ENCODE data around the gene OSBPL10.
"Not testable (repeated sequence)": the region's sequence is repeated elsewhere in the genome, so short reads cannot be mapped to it uniquely, and the experiment has no call there.

The OSBPL10 gene

DNA sequence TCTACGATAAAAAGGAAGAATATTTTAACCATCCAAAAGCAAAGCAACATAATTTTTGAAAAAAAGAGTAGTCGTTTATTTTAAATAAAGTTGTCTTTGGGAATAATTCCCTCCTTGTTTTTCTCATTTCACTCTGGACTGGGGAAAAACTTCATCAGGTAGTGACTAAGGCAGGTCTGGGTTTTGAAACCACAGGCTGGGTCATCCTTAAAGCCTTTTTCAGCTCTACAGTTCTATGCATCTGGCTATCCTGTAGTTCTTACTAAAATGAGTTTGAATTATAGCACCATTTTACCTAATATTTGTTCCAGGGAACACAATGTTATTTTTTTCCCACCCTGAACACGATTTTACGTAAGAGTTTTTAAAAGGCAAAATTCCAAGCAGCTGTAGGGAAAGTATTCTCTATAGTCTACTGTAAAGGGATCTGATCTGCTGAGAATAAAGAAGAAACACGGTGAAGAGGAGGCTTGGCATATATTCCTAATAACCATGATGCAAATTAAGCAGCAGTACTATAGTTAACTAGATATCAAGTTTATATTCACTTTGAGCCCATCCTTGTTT is 107.7 kb downstream of the OSBPL10 start:
- Histone ChIP-seq H3K9ac (ENCODE audit: low read length in 5 of 5) (no peak overlapping the region), H3K36me3 (ENCODE audit: control insufficient read depth in 5 of 5, insufficient read depth in 5 of 5, low read length in 5 of 5) (no peaks in the 10 kb centered on the region), H3K4me1 (ENCODE audit: control insufficient read depth in 5 of 5, insufficient read depth in 5 of 5, low read length in 5 of 5) (peaks cover 0 to 11% (median 8%) of the 10 kb centered on the region in 5 donors), H3K9me3 (ENCODE audit: control insufficient read depth in 5 of 5, low read length in 5 of 5) (no peaks in the 10 kb centered on the region), H3K27me3 (ENCODE audit: control insufficient read depth in 5 of 5, insufficient read depth in 4 of 5, low read length in 5 of 5) (no peaks in the 10 kb centered on the region), H3K27ac (ENCODE audit: low read depth, low read length) (no peak overlapping the region), H3K4me3 (ENCODE audit: low read depth in 1 of 5, low read length in 5 of 5) (no peak overlapping the region)

GRCh38 chr3:31871939-31872507 is 109.0 kb downstream of the OSBPL10 start:
- Histone ChIP-seq H3K27ac (ENCODE audit: low read depth, low read length) (no peak overlapping the region), H3K4me1 (ENCODE audit: control insufficient read depth in 5 of 5, insufficient read depth in 5 of 5, low read length in 5 of 5) (peaks cover 0 to 6% (median 0%) of the 10 kb centered on the region in 5 donors), H3K27me3 (ENCODE audit: control insufficient read depth in 5 of 5, insufficient read depth in 4 of 5, low read length in 5 of 5) (no peaks in the 10 kb centered on the region), H3K9me3 (ENCODE audit: control insufficient read depth in 5 of 5, low read length in 5 of 5) (no peaks in the 10 kb centered on the region), H3K4me3 (ENCODE audit: low read depth in 1 of 5, low read length in 5 of 5) (no peak overlapping the region), H3K36me3 (ENCODE audit: control insufficient read depth in 5 of 5, insufficient read depth in 5 of 5, low read length in 5 of 5) (no peaks in the 10 kb centered on the region), H3K9ac (ENCODE audit: low read length in 5 of 5) (no peak overlapping the region)

- H3K9me3 ChIP-seq (ENCODE audit: control insufficient read depth in 5 of 5, low read length in 5 of 5); H3K4me1 ChIP-seq (ENCODE audit: control insufficient read depth in 5 of 5, insufficient read depth in 5 of 5, low read length in 5 of 5); H3K9ac ChIP-seq (ENCODE audit: low read length in 5 of 5); H3K27me3 ChIP-seq (ENCODE audit: control insufficient read depth in 5 of 5, insufficient read depth in 4 of 5, low read length in 5 of 5); H3K27ac ChIP-seq (ENCODE audit: low read depth, low read length); H3K4me3 ChIP-seq (ENCODE audit: low read depth in 1 of 5, low read length in 5 of 5); H3K36me3 ChIP-seq (ENCODE audit: control insufficient read depth in 5 of 5, insufficient read depth in 5 of 5, low read length in 5 of 5): not testable (repeated sequence)
Observed at GRCh38 chr3:31870111-31870510, 111.0 kb downstream of the OSBPL10 start.

GRCh38 chr3:31868236-31868635 is 112.8 kb downstream of the OSBPL10 start:
- H3K4me1 ChIP-seq (ENCODE audit: control insufficient read depth in 5 of 5, insufficient read depth in 5 of 5, low read length in 5 of 5) = no peaks in the 10 kb centered on the region
- no peaks in the 10 kb centered on the region for H3K9me3 ChIP-seq (ENCODE audit: control insufficient read depth in 5 of 5, low read length in 5 of 5)
- no peak overlapping the region for H3K9ac ChIP-seq (ENCODE audit: low read length in 5 of 5)
- H3K27me3 ChIP-seq (ENCODE audit: control insufficient read depth in 5 of 5, insufficient read depth in 4 of 5, low read length in 5 of 5) = no peaks in the 10 kb centered on the region
- no peaks in the 10 kb centered on the region for H3K36me3 ChIP-seq (ENCODE audit: control insufficient read depth in 5 of 5, insufficient read depth in 5 of 5, low read length in 5 of 5)
- no peak overlapping the region for H3K27ac ChIP-seq (ENCODE audit: low read depth, low read length)
- H3K4me3 ChIP-seq (ENCODE audit: low read depth in 1 of 5, low read length in 5 of 5) = no peak overlapping the region

DNA sequence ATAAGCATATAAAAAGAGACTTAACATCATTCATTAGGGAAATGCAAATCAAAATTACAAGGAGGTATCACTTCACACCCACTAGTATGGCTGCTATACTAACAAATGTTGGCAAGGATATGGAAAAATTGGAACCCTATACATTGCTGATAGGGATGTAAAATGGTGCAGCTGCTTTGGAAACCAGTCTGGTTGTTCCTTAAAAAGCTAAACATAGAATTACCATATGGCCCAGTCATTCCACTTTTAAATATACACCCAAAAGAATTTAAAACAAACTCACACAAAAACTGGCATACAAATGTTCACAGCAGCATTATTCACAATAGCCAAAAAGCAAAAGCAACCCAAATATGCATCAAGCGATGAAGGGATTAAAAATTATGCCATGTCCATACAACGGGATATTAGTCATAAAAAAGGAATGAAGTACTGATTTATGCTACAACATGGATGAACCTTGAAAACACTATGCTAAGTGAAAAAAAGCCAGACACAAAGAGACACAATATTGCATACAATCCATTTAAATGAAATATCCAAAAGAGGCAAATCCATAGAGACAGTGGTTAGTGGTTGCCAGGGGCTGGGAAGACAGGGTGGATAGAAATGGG is 118.3 kb downstream of the OSBPL10 start:
- Histone ChIP-seq H3K27me3 (ENCODE audit: control insufficient read depth in 5 of 5, insufficient read depth in 4 of 5, low read length in 5 of 5) (no peaks in the 10 kb centered on the region), H3K27ac (ENCODE audit: low read depth, low read length) (no peak overlapping the region), H3K4me1 (ENCODE audit: control insufficient read depth in 5 of 5, insufficient read depth in 5 of 5, low read length in 5 of 5) (no peaks in the 10 kb centered on the region), H3K4me3 (ENCODE audit: low read depth in 1 of 5, low read length in 5 of 5) (no peak overlapping the region), H3K9ac (ENCODE audit: low read length in 5 of 5) (no peak overlapping the region), H3K36me3 (ENCODE audit: control insufficient read depth in 5 of 5, insufficient read depth in 5 of 5, low read length in 5 of 5) (no peaks in the 10 kb centered on the region), H3K9me3 (ENCODE audit: control insufficient read depth in 5 of 5, low read length in 5 of 5) (peaks cover 0 to 2% (median 0%) of the 10 kb centered on the region in 5 donors)

DNA sequence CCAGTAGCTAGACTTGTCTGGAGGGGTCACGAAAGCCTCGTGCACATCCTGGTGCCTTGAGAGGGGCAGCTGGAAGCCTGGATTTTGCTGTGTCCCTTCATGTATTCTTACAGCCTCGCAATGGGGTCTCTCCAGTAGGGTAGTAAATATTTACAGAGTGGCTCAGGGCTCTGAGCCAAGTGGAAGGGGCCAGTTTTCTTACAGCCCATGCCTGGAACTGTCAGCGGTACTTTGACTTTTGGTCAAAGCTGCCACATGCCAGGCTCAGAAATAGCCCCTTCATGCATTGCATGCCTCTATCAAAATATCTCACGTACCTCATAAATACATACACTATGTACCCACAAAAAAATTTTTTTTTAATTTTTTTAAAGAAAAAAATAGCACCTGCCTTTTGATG is 119.2 kb downstream of the OSBPL10 start:
- Histone ChIP-seq H3K4me1 (ENCODE audit: control insufficient read depth in 5 of 5, insufficient read depth in 5 of 5, low read length in 5 of 5) (no peaks in the 10 kb centered on the region), H3K4me3 (ENCODE audit: low read depth in 1 of 5, low read length in 5 of 5) (no peak overlapping the region), H3K9me3 (ENCODE audit: control insufficient read depth in 5 of 5, low read length in 5 of 5) (peaks cover 0 to 2% (median 0%) of the 10 kb centered on the region in 5 donors), H3K36me3 (ENCODE audit: control insufficient read depth in 5 of 5, insufficient read depth in 5 of 5, low read length in 5 of 5) (no peaks in the 10 kb centered on the region), H3K27ac (ENCODE audit: low read depth, low read length) (no peak overlapping the region), H3K27me3 (ENCODE audit: control insufficient read depth in 5 of 5, insufficient read depth in 4 of 5, low read length in 5 of 5) (no peaks in the 10 kb centered on the region), H3K9ac (ENCODE audit: low read length in 5 of 5) (no peak overlapping the region)

GRCh38 chr3:31860642-31861041 is 120.4 kb downstream of the OSBPL10 start:
- H3K27ac ChIP-seq (ENCODE audit: low read depth, low read length); H3K9ac ChIP-seq (ENCODE audit: low read length in 5 of 5); H3K27me3 ChIP-seq (ENCODE audit: control insufficient read depth in 5 of 5, insufficient read depth in 4 of 5, low read length in 5 of 5); H3K36me3 ChIP-seq (ENCODE audit: control insufficient read depth in 5 of 5, insufficient read depth in 5 of 5, low read length in 5 of 5); H3K4me1 ChIP-seq (ENCODE audit: control insufficient read depth in 5 of 5, insufficient read depth in 5 of 5, low read length in 5 of 5); H3K4me3 ChIP-seq (ENCODE audit: low read depth in 1 of 5, low read length in 5 of 5); H3K9me3 ChIP-seq (ENCODE audit: control insufficient read depth in 5 of 5, low read length in 5 of 5): not testable (repeated sequence)

GRCh38 chr3:31859245-31859644 is 121.8 kb downstream of the OSBPL10 start:
- Histone ChIP-seq H3K4me1 (ENCODE audit: control insufficient read depth in 5 of 5, insufficient read depth in 5 of 5, low read length in 5 of 5) (no peaks in the 10 kb centered on the region), H3K9me3 (ENCODE audit: control insufficient read depth in 5 of 5, low read length in 5 of 5) (peaks cover 0 to 2% (median 0%) of the 10 kb centered on the region in 5 donors), H3K9ac (ENCODE audit: low read length in 5 of 5) (no peak overlapping the region), H3K36me3 (ENCODE audit: control insufficient read depth in 5 of 5, insufficient read depth in 5 of 5, low read length in 5 of 5) (no peaks in the 10 kb centered on the region), H3K4me3 (ENCODE audit: low read depth in 1 of 5, low read length in 5 of 5) (no peak overlapping the region), H3K27me3 (ENCODE audit: control insufficient read depth in 5 of 5, insufficient read depth in 4 of 5, low read length in 5 of 5) (no peaks in the 10 kb centered on the region), H3K27ac (ENCODE audit: low read depth, low read length) (no peak overlapping the region)

DNA sequence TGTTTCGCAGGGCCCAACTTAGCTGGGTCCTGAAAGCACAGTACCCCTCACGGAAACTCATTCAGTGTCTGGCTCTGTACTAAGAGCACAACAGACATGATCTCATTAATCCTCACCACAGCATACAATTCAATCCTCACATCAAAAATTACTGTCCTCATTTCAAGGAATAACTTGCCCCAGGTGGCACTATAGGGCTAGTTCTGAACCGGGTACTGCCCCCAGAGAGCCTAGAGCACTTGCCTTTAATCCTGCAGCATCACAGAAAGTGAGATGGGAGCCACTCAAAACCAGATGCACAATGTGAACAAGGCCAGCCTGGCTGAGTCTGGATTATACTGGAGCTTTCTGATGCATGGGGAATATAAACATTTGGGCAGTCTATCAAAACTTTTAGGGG is 122.6 kb downstream of the OSBPL10 start:
- Histone ChIP-seq H3K9me3 (ENCODE audit: control insufficient read depth in 5 of 5, low read length in 5 of 5) (peaks cover 0 to 2% (median 0%) of the 10 kb centered on the region in 5 donors), H3K4me3 (ENCODE audit: low read depth in 1 of 5, low read length in 5 of 5) (no peak overlapping the region), H3K36me3 (ENCODE audit: control insufficient read depth in 5 of 5, insufficient read depth in 5 of 5, low read length in 5 of 5) (no peaks in the 10 kb centered on the region), H3K4me1 (ENCODE audit: control insufficient read depth in 5 of 5, insufficient read depth in 5 of 5, low read length in 5 of 5) (no peaks in the 10 kb centered on the region), H3K27me3 (ENCODE audit: control insufficient read depth in 5 of 5, insufficient read depth in 4 of 5, low read length in 5 of 5) (no peaks in the 10 kb centered on the region), H3K9ac (ENCODE audit: low read length in 5 of 5) (no peak overlapping the region), H3K27ac (ENCODE audit: low read depth, low read length) (no peak overlapping the region)

DNA sequence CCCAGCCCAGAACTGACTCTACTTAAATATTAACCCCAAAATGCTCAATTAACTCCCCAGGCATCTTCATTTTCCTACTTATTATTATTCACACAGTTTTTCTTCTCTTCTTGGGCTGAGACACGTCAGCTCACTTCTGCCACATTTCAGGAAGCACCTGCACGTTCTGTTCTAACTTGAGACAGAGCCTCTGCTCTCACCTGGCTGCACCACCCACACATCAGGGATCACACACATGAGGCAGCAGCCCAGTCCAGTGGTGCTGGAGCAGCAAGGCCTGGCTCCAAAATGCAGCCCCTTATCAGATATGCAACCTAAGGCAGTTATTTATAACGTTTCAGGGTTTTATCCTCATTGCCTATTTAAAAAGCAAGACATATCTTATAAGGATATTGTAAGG is 127.5 kb downstream of the OSBPL10 start:
- no peaks in the 10 kb centered on the region for H3K9me3 ChIP-seq (ENCODE audit: control insufficient read depth in 5 of 5, low read length in 5 of 5)

More for the DNA sequence above, 127.5 kb downstream of the OSBPL10 start:
- no peak overlapping the region for H3K27ac ChIP-seq (ENCODE audit: low read depth, low read length)
- peaks cover 0 to 14% (median 8%) of the 10 kb centered on the region in 5 donors for H3K4me1 ChIP-seq (ENCODE audit: control insufficient read depth in 5 of 5, insufficient read depth in 5 of 5, low read length in 5 of 5)
- no peaks in the 10 kb centered on the region for H3K27me3 ChIP-seq (ENCODE audit: control insufficient read depth in 5 of 5, insufficient read depth in 4 of 5, low read length in 5 of 5)
- no peak overlapping the region for H3K4me3 ChIP-seq (ENCODE audit: low read depth in 1 of 5, low read length in 5 of 5)
- no peak overlapping the region for H3K9ac ChIP-seq (ENCODE audit: low read length in 5 of 5)
- H3K36me3 ChIP-seq (ENCODE audit: control insufficient read depth in 5 of 5, insufficient read depth in 5 of 5, low read length in 5 of 5) = no peaks in the 10 kb centered on the region

Data from subcutaneous abdominal adipose tissue (tissue), 5 donors.